Esophagus muscularis mucosa (tissue), 4 donors: ENCODE results near the gene DYRK3. TPM values are rescaled to one million over a fixed set of nuclear protein-coding genes. Genes with fewer than 3 reads are reported as not detected.

Source experiments
- DNase-seq: peaks from one replicate; pipeline ENCODE4 v3.0.0-alpha.2; 2017; ENCODE audit errors: extremely low spot score
- H3K27ac ChIP-seq, 4 donors: fragments of 200-600 bp; sonication (generic); replicated peaks in 1 of 4; 1 replicate in 3 of 4; 2 replicates in 1 of 4; pipeline ENCODE4 v1.5.1; 2016 to 2019; ENCODE audit warnings: mild to moderate bottlenecking in 1 of 4
- H3K27me3 ChIP-seq, 4 donors: fragments of 200-600 bp; sonication (generic); one replicate each; pipeline versions ENCODE4 v1.5.1 to v1.6.0; 2016 to 2019
- H3K36me3 ChIP-seq, 4 donors: fragments of 200-600 bp; sonication (generic); one replicate each; pipeline ENCODE4 v1.5.1; 2016 to 2019
- H3K4me1 ChIP-seq, 4 donors: fragments of 200-600 bp; sonication (generic); one replicate each; pipeline ENCODE4 v1.5.1; 2016 to 2019
- H3K4me3 ChIP-seq, 4 donors: fragments of 200-600 bp; sonication (generic); 1 replicate in 2 of 4; 2 replicates in 2 of 4; pipeline ENCODE4 v1.5.1; 2016 to 2019; ENCODE audit warnings: mild to moderate bottlenecking in 4 of 4, moderate library complexity in 1 of 4
- H3K9me3 ChIP-seq, 4 donors: fragments of 200-600 bp; sonication (generic); 1 replicate in 3 of 4; 2 replicates in 1 of 4; pipeline ENCODE4 v1.5.1; 2016 to 2019
- CTCF ChIP-seq, 3 experiments: fragments of 200-600 bp in 2 of 3; fragments of 450-650 bp in 1 of 3; sonication (generic) in 2 of 3; IDR thresholded peaks; one replicate each; pipeline ENCODE4 v1.5.1; 2017 to 2019; ENCODE audit warnings: antibody characterized with exemption in 3 of 3, mild to moderate bottlenecking in 2 of 3, moderate library complexity in 1 of 3
- EP300 ChIP-seq: sonication (generic); formaldehyde crosslinking; IDR thresholded peaks from one replicate; pipeline ENCODE4 v1.6.1; 2017; ENCODE audit warnings: antibody characterized with exemption
- POLR2A ChIP-seq: fragments of 450-650 bp; IDR thresholded peaks from one replicate; pipeline ENCODE4 v1.6.1; 2017; ENCODE audit warnings: antibody characterized with exemption, moderate library complexity, mild to moderate bottlenecking, low read depth
- POLR2AphosphoS5 ChIP-seq, 2 donors: sonication (generic); formaldehyde crosslinking; IDR thresholded peaks; one replicate each; pipeline ENCODE4 v1.6.1; 2017; ENCODE audit warnings: antibody characterized with exemption in 2 of 2
- WGBS: methylation state at CpG from one replicate; pipeline ENCODE4 v1.1.5; 2018; 5-methylcytosine and 5-hydroxymethylcytosine counted together
- intact Hi-C: fragments of 100-400 bp; cut with DNase I; formaldehyde crosslinking; loops from one replicate; pipeline ENCODE4 v1.15.1; 2023
- total RNA-seq, 4 donors: library from RNA; depleted of rRNA; stranded (reverse); fragments of >200 nt; gene quantifications; one replicate each; pipeline versions ENCODE4 v1.1.0 to v1.2.1, GENCODE V29; 2016

DYRK3 gene
- total RNA-seq, 4 donors from 2014 or later, result 5.6 to 14.7 (median 9.0) TPM

- H3K27ac ChIP-seq, result no peak overlapping the region
- WGBS, result 93% methylated on average over 10 of the region's 11 CpGs
- no peak for DNase-seq
These were observed 26.0 kb downstream of the DYRK3 start for GRCh38 chr1:206661161-206661820.

GRCh38 chr1:206662396-206663092 is 27.2 kb downstream of the DYRK3 start:
- WGBS, result 77% methylated on average over 3 of the region's 3 CpGs
- Histone ChIP-seq H3K27ac (no peak overlapping the region), H3K9me3 (no peaks in the 10 kb centered on the region), H3K4me1 (peaks cover 28 to 44% (median 32%) of the 10 kb centered on the region in 4 donors), H3K4me3 (no peak overlapping the region), H3K27me3 (peaks cover 0 to 6% (median 0%) of the 10 kb centered on the region in 4 donors), H3K36me3 (no peaks in the 10 kb centered on the region)
- no peak for DNase-seq
- intact Hi-C loops, result no loop called here
- TF ChIP-seq POLR2A, result no peak
- no peak for TF ChIP-seq EP300
- TF ChIP-seq CTCF (IDR thresholded peaks at IDR 0.05), result no peak

More at GRCh38 chr1:206661161-206661820, 26.0 kb downstream of the DYRK3 start:
- peaks cover 28 to 44% (median 35%) of the 10 kb centered on the region in 4 donors for H3K4me1 ChIP-seq
- H3K4me3 ChIP-seq, result no peak overlapping the region
- peaks cover 0 to 6% (median 0%) of the 10 kb centered on the region in 4 donors for H3K27me3 ChIP-seq
- intact Hi-C loops, result no loop called here
- TF ChIP-seq EP300, result no peak
- no peak for TF ChIP-seq CTCF (IDR thresholded peaks at IDR 0.05)
- TF ChIP-seq POLR2AphosphoS5 (IDR thresholded peaks at IDR 0.05), result no peak
- TF ChIP-seq POLR2A, result no peak
- H3K36me3 ChIP-seq, result no peaks in the 10 kb centered on the region
- no peaks in the 10 kb centered on the region for H3K9me3 ChIP-seq

GRCh38 chr1:206663362-206663761 is 28.0 kb downstream of the DYRK3 start:
- Histone ChIP-seq H3K27ac (no peak overlapping the region), H3K9me3 (no peaks in the 10 kb centered on the region), H3K4me3 (no peak overlapping the region), H3K4me1 (peaks cover 20 to 37% (median 26%) of the 10 kb centered on the region in 4 donors), H3K36me3 (no peaks in the 10 kb centered on the region), H3K27me3 (no peaks in the 10 kb centered on the region)
- no peak for TF ChIP-seq EP300
- no peak for TF ChIP-seq POLR2AphosphoS5 (IDR thresholded peaks at IDR 0.05)
- no peak for TF ChIP-seq POLR2A
- no peak for TF ChIP-seq CTCF (IDR thresholded peaks at IDR 0.05)
- DNase-seq, result no peak
- intact Hi-C loops, result no loop called here
- 53% methylated on average over 5 of the region's 5 CpGs for WGBS

- Histone ChIP-seq H3K4me1 (peaks cover 16 to 30% (median 21%) of the 10 kb centered on the region in 4 donors), H3K27ac (no peak overlapping the region), H3K9me3 (no peaks in the 10 kb centered on the region), H3K27me3 (no peaks in the 10 kb centered on the region), H3K4me3 (peak overlapping the region; percentile 21 to 35 (median 26)), H3K36me3 (no peaks in the 10 kb centered on the region)
- intact Hi-C loops, result loop anchor here (2.0 kb wide), 1 partner anchor 29 kb away; the partner anchor contains the start of gene DYRK3
- TF ChIP-seq CTCF (IDR thresholded peaks at IDR 0.05) (peak; percentile 82 to 90 (median 89)), EP300 (no peak), POLR2AphosphoS5 (IDR thresholded peaks at IDR 0.05) (peak in 1 of 2 donors; percentile 40), POLR2A (no peak)
- DNase-seq, result peak; percentile 94
- 13% methylated on average over 19 of the region's 20 CpGs for WGBS
These were observed 28.7 kb downstream of the DYRK3 start for GRCh38 chr1:206663832-206664652.
